Measurements from ENCODE around the gene PPP4R2.

DNA sequence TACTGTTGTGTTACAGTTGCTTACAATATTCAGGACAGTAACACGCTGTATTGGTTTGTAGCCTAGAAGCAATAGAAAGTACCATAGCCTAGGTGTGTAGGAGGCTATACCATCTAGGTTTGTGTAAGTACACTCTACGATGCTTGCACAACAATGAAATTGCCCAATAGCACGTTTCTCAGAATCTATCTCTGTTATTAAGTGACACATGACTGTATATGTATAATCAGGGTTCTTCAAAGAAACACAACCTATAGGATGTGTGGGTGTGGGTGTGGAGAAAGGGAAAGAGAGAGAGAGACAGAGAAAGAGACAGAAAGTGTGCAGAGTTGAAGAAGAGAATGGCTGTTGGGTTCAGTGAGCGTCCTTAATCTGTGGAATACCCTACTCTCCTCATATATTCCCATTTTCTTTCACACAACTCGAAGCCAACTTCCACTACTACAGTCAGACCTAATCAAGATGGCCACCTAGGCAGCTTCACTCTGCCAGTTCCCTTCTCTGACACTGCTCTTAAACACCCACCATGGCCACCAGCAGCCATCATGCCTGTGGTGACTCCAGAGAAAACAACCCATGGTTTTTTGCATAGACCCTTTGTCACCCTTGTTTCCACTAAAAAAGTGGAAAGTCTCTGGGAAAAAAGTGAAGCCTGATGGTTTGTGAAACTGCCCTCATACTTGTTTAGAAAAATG, 5.8 kb upstream of the PPP4R2 start:
- TF ChIP-seq BHLHE40 (IDR thresholded peaks at IDR 0.05; ENCODE audit: borderline replicate concordance) (no peak), LEF1 (IDR thresholded peaks at IDR 0.05; ENCODE audit: borderline replicate concordance) (no peak), SP1 (IDR thresholded peaks at IDR 0.05) (no peak), ZNF384 (IDR thresholded peaks at IDR 0.05) (no peak)
